Esophagus squamous epithelium (tissue), 5 donors: Measurements from ENCODE around the gene SV2B. TPM values are rescaled to one million over a fixed set of nuclear protein-coding genes. Genes with fewer than 3 reads are reported as not detected.

Experiments used
- DNase-seq: peaks from one replicate; lab custom pipeline; 2025; lab: John Stamatoyannopoulos, UW
- H3K27ac ChIP-seq, 4 donors: fragments of 200-600 bp; sonication (generic); one replicate each; pipeline ENCODE4 v1.5.1; 2016 to 2019; ENCODE audit warnings: mild to moderate bottlenecking in 1 of 4
- H3K27me3 ChIP-seq, 4 donors: fragments of 200-600 bp; sonication (generic); 1 replicate in 3 of 4; 2 replicates in 1 of 4; pipeline versions ENCODE4 v1.5.1 to v1.6.0; 2017 to 2021; ENCODE audit warnings: antibody characterized with exemption in 1 of 4
- H3K36me3 ChIP-seq, 3 donors: fragments of 200-600 bp; sonication (generic); one replicate each; pipeline ENCODE4 v1.5.1; 2016 to 2019
- H3K4me1 ChIP-seq, 3 donors: fragments of 200-600 bp; sonication (generic); one replicate each; pipeline ENCODE4 v1.5.1; 2017 to 2019
- H3K4me3 ChIP-seq, 4 donors: fragments of 200-600 bp; sonication (generic); 1 replicate in 3 of 4; 2 replicates in 1 of 4; pipeline ENCODE4 v1.5.1; 2016 to 2019; ENCODE audit warnings: mild to moderate bottlenecking in 2 of 4, moderate library complexity in 1 of 4
- H3K9me3 ChIP-seq, 3 donors: fragments of 200-600 bp; sonication (generic); one replicate each; pipeline ENCODE4 v1.5.1; 2016 to 2019
- CTCF ChIP-seq, 6 experiments: fragments of 450-650 bp in 4 of 6; fragments of 200-600 bp in 2 of 6; sonication (generic) in 2 of 6; IDR thresholded peaks; one replicate each; pipeline ENCODE4 v1.5.1; 2016 to 2019; ENCODE audit warnings: antibody characterized with exemption in 6 of 6, mild to moderate bottlenecking in 4 of 6, moderate library complexity in 4 of 6
- POLR2A ChIP-seq, 4 donors: fragments of 450-650 bp; IDR thresholded peaks; one replicate each; pipeline ENCODE4 v1.6.1; 2017; ENCODE audit warnings: antibody characterized with exemption in 4 of 4, mild to moderate bottlenecking in 4 of 4, moderate library complexity in 3 of 4
- WGBS, 2 donors: methylation state at CpG; one replicate each; pipeline ENCODE4 v1.1.5; 2018; 5-methylcytosine and 5-hydroxymethylcytosine counted together
- intact Hi-C: fragments of 100-400 bp; cut with DNase I; formaldehyde crosslinking; loops from one replicate; pipeline ENCODE4 v1.15.0; 2022
- total RNA-seq, 4 donors: library from RNA; depleted of rRNA; stranded (reverse); fragments of >200 nt; gene quantifications; one replicate each; pipeline ENCODE4 v1.1.0, GENCODE V29; 2016
- donor health status: DM: yes; HTN: yes; CAD: no.

The SV2B gene
- total RNA-seq, 4 donors from 2014 or later = 0.04 to 0.95 (median 0.59) TPM; not detected in 1

- 79 to 100% methylated on average over 1 to 2 of the region's 3 CpGs for WGBS, 2 donors
- Histone ChIP-seq H3K4me3 (no peak overlapping the region), H3K36me3 (no peaks in the 10 kb centered on the region), H3K4me1 (no peaks in the 10 kb centered on the region), H3K27ac (no peak overlapping the region), H3K9me3 (no peaks in the 10 kb centered on the region), H3K27me3 (peaks cover 0 to 42% (median 0%) of the 10 kb centered on the region in 4 donors)
- intact Hi-C loops = no loop called here
- no peak for DNase-seq
- TF ChIP-seq CTCF (IDR thresholded peaks at IDR 0.05) (no peak), POLR2A (IDR thresholded peaks at IDR 0.05) (no peak)
Measured at GRCh38 chr15:91228383-91228782, 128.3 kb downstream of the SV2B start.

- Histone ChIP-seq H3K4me1 (no peaks in the 10 kb centered on the region), H3K27ac (no peak overlapping the region), H3K4me3 (no peak overlapping the region), H3K36me3 (no peaks in the 10 kb centered on the region), H3K27me3 (peaks cover 0 to 41% (median 0%) of the 10 kb centered on the region in 4 donors), H3K9me3 (no peaks in the 10 kb centered on the region)
- no peak for DNase-seq
- WGBS, 2 donors = 76 to 86% methylated on average over 6 to 9 of the region's 9 CpGs
- TF ChIP-seq POLR2A (IDR thresholded peaks at IDR 0.05) (no peak), CTCF (IDR thresholded peaks at IDR 0.05) (no peak)
- intact Hi-C loops = no loop called here
Measured at GRCh38 chr15:91228890-91229289, 128.8 kb downstream of the SV2B start.

GRCh38 chr15:91231703-91232102 lies 131.6 kb downstream of the SV2B start:
- WGBS, 2 donors = 57 to 68% methylated on average over 5 to 6 of the region's 6 CpGs
- intact Hi-C loops = no loop called here
- Histone ChIP-seq H3K4me3 (no peak overlapping the region), H3K27me3 (peaks cover 0 to 52% (median 0%) of the 10 kb centered on the region in 4 donors), H3K9me3 (no peaks in the 10 kb centered on the region), H3K27ac (no peak overlapping the region), H3K36me3 (no peaks in the 10 kb centered on the region), H3K4me1 (no peaks in the 10 kb centered on the region)
- no peak for DNase-seq
- TF ChIP-seq CTCF (IDR thresholded peaks at IDR 0.05) (no peak), POLR2A (IDR thresholded peaks at IDR 0.05) (no peak)

GRCh38 chr15:91234759-91235158 lies 134.7 kb downstream of the SV2B start:
- TF ChIP-seq POLR2A (IDR thresholded peaks at IDR 0.05) (no peak), CTCF (IDR thresholded peaks at IDR 0.05) (no peak)
- Histone ChIP-seq H3K27me3 (peaks cover 0 to 61% (median 0%) of the 10 kb centered on the region in 4 donors), H3K36me3 (no peaks in the 10 kb centered on the region), H3K27ac (no peak overlapping the region), H3K9me3 (no peaks in the 10 kb centered on the region), H3K4me3 (no peak overlapping the region), H3K4me1 (no peaks in the 10 kb centered on the region)
- no peak for DNase-seq
- intact Hi-C loops = no loop called here
- 61 to 68% methylated on average over 2 of the region's 2 CpGs for WGBS, 2 donors

GRCh38 chr15:91235376-91235775 lies 135.3 kb downstream of the SV2B start:
- Histone ChIP-seq H3K4me1 (no peaks in the 10 kb centered on the region), H3K27ac (no peak overlapping the region), H3K9me3 (no peaks in the 10 kb centered on the region), H3K27me3 (peaks cover 0 to 68% (median 0%) of the 10 kb centered on the region in 4 donors), H3K36me3 (no peaks in the 10 kb centered on the region), H3K4me3 (no peak overlapping the region)
- DNase-seq = no peak
- intact Hi-C loops = no loop called here
- TF ChIP-seq CTCF (IDR thresholded peaks at IDR 0.05) (no peak), POLR2A (IDR thresholded peaks at IDR 0.05) (no peak)
- WGBS, 2 donors = 64 to 80% methylated on average over 3 of the region's 3 CpGs
